NCI-H1417 (cell line): Measurements from ENCODE around the gene RAPGEF3.

Experiments
- DNase-seq, 3 experiments: peaks; one replicate each; lab custom pipeline; 2025; lab: John Stamatoyannopoulos, UW

RAPGEF3 gene

DNA sequence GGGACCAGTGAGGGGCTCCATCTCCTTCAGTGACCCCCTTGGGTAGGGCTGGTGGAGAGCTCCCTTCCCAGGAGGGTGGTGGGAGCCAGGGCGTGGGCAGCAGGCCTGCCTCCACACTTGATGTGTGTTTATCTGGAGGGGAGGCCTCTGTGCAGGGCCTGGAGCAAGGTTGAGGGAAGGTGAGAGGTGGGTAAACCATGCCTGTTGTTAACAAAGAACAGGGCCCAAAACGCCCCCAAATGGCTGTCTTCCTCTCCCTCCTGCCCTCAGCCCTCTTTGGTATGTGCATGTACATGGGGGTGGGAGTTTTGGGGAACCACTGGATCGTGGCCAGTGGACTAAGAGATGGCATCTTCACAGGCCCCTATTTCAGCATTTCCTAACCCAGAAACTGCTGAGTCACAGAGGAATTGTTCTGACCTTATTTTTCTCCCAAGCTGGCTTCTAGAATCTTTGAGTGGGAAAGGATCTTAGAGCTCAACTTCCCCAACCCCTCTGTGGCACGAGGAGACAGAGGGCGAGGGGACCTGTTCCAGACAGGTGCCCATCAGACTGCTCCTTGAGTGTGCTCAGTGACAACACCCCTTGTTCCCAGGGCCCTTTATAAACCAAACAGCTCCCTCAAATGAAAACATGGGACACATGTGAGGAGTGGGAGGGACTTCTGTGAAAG, 17.9 kb upstream of the RAPGEF3 start:
- DNase-seq: no peak

DNA sequence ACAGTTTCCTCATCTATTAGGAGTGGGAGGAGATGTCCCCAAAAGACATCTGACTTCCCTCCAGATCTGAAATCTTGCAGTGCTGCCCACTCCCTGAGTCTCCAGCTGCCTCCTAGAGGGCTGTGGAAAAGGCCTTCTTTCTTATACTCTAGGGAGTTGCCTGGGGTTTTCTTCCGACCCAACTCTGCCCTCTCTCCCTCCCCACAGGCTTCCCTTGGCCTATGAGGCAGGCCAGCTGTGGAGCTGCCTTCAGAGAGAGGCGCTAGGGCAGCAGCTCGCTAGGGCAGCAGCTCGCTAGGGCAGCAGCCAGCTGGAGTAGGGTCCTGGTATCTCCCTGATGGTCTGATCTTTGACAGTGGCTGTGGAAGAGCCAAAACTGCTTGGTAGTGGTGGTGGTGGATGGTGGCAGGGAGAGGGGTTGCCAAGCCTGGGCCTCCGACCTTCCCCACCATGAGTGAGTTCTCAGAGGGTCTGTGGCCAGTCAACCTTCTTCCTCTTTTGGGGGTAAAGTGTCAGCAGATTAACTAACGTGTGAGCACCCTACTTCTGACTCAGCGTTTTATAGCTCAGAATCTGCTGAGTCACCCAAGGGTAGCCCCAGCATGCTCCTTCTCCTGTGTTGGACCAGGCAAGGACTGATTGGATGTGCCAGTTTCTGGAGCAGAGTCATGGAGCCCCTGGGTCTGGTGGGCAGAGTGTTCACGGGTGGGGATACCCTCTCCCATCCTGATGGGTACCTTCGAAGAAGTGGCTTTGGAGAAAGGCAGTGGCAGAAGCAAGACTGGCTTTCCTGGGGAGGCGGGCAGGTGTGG, 16.6 kb upstream of the RAPGEF3 start:
- DNase-seq: no peak

DNA sequence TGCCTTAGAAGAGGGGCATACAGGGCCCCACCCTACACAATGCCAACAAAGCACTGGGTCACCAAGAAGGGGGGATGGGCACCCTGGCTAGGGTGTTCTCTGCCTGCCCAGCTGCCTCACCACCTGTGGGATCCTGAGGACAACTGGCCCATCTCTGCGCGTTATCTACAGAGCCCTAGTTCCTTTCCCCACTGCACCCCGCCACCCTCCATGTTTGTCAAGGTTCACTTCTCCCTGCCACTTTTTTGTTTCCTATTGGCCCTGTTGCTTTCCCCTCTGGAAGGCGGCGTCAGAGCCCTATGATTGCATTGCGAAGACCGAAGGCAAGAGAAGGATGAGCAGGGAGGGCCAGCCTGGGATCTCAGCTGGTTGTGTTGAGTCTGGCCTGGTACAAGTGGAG, 16.0 kb upstream of the RAPGEF3 start:
- no peak for DNase-seq

DNA sequence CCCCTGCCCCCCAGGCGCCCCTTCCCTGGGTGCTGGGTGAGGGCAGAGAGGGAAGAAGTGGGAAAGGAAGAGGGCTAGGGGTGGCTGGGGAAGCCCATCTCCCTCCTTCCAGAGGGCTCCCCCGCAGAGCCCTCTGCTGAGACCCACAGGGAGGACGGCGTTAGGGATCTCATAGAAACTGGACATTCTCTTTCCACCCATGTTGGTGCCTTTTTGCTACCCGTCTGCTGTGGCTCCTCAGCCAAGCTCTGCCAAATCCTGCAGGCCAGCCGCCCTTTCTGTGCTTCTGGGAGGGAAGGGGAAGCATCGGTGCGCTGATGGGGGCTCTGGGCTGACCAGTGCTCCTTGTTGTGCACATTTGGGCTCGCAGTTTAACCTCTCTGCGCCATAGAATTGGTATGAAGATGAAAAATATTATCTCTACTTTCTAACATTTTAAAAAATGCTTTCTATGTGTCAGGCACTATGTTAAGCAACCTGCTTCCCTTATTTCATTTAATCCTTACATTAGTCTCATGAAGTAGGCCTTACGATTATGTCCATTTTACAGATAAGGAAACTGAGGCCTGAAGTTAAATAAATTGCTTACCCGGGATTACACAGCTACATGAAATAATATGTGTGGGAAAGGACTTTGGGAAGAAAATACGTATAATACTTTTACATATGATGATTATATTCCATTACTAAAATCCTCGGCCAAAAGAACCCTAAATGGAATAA, 15.3 kb upstream of the RAPGEF3 start:
- DNase-seq: peak in 1 of 3 experiments; percentile 74

DNA sequence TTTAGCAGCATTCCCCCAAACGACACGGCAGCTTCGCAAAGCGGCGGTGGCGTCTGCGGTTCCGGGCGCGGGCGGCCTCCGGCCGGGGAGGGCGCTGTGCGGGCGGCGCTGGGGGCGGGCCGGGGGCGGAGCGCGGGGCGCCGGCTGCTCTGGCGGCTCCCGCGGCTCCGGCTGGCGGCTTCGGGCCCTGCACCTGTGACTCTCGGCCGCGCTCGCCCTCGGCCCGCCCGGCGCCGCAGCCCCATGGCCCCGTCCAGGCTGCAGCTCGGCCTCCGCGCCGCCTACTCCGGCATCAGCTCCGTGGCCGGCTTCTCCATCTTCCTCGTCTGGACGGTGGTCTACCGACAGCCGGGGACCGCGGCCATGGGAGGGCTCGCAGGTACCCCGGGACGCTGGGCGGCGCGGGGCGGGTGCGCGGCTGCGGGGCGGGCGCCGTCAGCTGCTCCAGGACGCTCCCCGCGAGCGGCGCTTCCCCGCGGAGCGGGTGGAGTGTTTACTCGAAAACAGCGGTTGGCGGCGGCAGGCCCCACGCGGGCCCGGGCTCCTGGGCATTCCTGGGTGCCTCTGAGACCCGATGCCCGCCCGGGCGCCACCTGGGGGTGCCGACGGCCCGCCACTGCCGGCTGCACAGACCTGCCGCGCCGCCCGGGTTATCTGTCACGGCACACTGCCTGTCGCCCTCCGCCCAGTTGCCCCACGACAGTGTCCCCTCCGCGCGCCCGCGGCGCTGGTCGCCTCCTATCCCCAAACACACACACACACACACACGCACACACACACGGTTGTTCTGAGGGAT, 14.6 kb upstream of the RAPGEF3 start, which contains the start of gene SLC48A1:
TSS of gene SLC48A1 (plus strand) at position 177 of the 796 bp plus-strand sequence. CDS start at position 244, 67 bp downstream.
- DNase-seq: peak; percentile 81 to 85 (median 82)

DNA sequence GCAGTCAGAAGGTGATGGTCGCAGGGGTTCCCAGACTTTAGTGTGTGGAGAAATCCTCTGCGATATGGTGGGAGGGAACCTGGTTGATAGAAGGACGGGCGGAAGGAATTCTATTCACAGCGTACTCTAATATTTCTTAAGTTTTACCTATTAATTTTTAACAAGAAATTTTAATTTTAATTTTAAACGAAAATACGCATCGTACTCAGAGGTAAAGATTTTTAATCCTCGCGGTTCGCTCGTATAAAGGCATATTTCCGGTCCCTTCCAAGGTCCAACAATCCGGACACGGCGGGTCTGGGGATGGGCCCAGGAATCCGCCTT, 14.0 kb upstream of the RAPGEF3 start:
- DNase-seq: no peak

DNA sequence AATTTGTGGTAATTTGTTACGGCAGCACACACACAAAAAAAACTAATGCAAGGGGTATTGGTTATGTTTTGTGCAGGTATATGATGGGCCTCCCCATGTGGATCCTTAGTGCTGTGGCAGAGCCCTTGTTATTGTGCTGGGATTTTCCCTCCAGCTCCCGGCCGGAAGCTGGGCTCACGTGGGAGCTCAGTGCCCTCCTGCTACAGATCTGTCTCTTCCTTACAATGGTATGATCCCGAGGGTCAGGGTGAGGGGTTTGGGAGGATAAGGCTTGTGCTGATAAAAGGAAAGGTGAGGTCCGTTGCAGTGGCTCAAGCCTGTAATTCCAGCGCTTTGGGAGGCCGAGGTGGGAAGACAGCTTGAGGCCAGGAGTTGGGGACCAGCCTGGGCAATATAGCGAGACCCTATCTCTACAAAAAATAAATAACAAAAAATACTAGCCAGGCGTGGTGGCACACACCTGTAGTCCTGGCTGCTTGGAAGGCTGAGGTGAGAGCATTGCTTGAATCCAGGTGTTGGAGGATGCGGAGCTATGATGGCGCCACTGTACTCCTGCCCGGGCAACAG, 13.5 kb upstream of the RAPGEF3 start:
- DNase-seq: no peak

DNA sequence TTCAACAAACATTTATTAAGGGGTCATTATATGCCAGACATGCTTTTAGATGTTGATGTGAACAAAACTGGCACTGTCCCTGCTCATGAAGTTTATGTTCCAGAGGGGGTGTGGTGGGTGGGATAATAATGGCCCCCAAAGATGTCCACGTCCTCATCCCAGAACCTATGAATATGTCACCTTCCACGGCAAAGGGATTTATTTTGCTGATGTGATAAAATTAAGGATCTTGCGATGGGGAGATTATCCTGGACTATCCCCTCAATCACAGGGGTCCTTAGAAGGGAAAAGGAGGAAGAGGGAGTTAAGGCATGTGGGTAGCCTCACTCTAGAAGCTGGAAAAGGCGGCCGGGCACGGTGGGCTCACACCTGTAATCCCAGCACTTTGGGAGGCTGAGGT, 12.6 kb upstream of the RAPGEF3 start:
- DNase-seq: no peak

DNA sequence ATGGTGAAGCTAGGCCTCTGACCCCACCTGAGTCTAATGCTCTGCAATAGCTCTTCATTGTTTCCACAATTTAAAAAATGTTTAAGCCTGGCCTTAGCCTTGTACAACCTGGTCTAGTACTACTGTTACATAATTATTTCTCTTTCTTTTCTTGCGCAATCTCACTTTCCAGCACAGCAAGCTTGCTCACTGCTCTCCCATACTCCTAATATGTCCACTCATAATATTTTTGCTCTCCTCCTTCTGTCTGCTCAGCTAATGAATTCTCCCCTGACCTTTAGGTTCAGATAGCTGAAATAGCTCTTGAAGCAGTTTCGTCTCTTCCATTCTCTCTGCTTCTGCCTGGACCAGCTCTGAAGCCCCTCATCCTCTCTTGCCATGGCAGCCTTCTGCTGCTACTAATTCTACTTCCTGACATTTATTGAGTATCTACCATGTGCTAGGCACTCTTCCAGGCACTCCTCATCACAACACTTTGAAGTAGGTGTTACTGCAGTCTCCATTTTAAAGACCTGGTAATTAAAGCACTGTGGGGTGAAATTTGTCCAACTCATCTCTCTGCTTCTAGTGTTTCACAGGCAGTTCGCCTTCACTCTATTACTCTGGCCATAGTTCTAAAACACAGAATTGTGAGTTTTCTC, 11.5 kb upstream of the RAPGEF3 start:
- DNase-seq: no peak

DNA sequence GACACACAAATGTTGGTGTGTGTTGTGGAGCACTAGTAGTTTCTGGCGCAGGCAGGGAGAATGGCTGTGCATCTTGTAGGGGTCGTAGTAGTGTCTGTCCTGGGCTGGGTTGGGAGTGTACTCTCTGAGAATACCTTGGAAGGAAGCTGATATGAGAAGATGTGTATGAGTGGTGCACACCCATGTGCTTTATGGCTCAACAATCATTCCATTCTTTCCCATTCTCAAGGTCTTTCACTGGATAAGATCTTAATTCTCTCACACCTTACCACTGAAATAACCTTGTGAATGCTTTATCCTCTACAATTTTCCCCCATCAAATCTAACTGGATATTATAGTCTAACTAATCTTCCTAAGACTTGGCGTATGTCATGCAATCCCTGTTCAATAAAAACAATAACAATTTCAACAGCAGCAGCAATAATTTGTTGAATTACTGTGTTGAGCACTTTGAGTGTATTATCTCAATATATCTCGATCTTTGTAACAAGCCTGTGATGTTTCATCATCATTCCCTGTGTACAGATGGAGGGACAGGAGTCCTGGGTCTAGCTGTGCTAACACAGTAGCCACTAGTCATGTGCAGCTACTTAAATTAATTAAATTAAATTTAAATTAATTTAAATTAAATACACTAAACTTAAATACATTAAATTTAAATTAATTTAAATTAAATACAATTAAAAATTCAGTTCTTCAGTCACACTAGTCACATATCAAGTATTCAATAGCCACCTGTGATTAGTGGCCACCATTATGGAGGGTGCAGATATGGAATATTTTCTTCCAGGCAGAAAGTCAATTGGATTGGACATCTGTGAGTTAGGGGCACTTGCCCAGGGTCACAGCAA, 10.8 kb upstream of the RAPGEF3 start:
- DNase-seq: no peak

DNA sequence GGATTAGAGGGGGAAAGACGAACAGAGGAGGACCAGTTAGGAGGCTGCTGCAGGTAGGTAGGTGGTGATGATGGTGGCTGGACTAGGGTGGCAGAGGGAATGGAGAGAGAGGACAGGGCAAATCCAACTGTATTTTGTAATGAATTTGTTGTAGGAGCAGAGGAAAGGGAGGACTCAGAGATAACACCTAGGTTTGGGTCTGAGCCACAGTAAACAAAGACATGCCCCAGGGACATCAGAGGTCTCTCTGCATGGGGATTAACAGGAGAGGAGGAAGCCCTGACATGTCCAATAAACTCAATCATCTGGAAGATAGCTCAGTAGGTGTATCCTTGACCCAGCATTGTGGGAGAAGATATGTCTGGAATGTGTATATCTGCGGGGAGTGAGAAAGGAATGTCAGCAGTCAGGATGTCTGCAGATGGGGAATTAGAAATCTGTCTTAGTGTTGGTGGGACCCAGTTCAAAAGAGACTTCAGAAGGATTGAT, 9.7 kb upstream of the RAPGEF3 start:
- peak in 1 of 3 experiments; percentile 16 for DNase-seq

DNA sequence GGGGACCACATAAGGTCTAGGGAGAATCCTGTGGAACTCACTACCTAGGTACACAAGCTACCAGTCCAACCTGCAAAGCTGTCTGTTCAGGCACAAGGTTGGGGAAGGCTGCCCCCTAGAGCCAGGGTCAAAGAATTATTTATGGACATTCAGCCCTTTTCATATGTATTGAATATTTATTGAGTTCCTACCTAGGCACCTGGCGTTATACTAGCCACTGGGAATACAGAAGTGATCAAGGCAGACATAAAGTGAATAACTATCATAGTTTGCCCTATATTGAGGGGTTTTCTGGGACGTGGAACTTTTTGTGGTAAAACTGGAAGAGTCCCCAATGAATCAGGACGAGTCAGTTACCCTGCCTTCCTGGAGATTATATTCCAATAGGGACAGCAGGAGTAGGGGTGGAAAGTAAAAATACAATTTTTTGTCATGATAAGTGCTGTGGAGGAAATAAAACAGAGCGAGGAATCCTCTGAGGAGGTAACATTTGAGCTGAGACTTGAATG, 8.6 kb upstream of the RAPGEF3 start:
- DNase-seq: peak; percentile 34 to 75 (median 40)

DNA sequence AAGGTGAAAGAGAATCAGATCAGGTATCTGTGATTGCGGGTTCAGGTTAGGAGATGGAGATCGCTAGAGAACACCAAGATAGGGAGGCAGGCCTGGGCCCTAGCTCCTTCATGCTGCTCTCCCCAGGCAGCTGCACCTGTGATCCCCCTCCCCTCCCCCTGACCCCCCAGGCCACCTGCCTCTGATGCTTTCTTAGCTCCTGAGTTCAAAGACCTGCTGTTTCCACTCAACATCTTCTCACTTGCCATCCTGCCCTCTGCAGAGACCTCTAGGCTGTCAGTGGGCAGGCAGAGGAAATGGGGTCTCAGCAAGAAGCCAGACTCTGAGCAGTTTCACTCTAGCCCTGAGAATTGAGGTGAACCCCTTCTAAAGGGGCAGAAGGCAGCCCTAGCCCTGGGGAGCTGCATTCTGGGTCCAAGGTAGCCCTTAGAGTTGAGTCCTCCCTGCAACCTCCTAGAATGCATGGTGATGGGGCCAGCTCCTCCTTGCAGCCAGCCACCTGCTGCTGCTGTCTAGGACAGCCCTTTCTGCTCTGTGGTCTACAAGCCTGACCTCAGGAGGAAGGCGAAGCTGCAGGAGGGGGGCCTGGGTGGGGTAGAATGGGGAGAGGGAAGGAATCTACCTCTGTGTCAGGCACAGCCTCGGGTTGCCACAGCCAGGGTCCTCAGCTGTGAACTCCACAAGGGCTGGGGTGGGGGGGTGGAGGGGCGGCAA, 8.0 kb upstream of the RAPGEF3 start:
- no peak for DNase-seq

DNA sequence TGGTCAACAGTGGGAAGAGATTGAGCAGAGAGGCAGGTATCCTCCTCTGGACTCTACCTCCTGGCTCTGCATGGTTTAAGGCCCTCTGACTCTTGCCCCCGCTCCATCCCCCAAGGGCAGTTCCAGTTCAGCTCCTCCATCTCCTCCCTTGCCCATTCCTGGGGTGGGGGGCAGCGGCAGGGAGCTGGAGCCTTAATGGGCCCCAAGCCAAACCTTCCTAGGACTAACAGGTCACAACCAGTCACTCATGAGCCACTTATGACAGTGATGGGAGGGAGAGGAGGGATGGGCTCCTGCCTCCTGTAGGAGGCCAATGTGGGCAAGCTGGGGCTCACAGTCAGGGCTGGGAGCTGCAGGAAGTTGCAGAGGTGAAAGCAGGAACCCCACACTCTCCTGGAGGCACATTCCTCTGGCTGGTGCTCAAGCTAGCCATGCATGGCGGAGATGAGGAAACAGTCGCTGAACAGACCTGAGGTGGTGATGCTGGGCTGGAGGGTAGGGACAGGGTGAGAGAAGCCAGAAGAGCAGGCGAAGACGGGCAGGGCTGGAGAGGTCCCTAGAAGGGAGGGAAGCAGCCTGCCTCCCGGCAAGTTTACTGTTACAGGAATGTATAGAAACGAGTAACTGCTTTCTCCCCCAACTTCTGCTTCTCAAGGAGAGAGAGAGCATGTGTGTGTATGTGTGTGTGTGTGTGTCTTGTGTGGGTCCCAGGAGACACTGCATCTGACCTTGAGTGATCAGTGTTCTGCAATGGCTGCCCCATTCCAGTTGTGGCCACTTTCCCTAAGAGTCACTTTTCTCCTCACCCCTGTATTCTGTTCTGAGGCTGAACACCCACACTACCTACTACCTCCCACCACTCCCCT, 5.0 kb upstream of the RAPGEF3 start:
- DNase-seq: no peak

DNA sequence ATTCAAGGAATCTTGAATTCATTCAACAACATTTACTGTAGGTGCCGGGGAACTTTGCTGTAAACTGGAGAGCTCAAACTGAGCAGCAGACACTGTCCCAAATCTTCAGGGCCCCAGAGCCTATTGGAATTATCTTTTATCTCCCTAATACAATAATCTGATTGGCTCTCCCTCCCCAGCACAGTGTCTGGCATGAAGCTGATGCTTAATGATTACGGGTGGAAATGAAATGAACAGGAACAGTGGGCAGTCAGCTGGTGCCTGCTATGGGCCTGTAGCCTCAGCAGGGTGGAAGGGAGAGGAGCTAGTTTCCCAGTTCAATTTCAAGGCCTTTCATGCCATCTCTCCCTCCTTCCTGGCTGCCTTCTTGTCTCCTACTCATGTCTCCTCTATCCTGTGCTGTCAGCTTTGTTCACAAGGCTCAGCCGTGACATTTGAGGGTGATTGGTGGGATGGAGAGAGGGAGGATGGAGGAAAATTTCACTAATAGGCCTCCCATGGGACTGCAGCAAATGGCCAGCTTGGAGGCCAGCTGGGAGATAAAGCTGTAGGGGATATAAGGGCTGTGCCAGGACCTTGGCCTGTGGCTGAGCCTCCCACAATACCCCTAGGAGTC, 4.3 kb upstream of the RAPGEF3 start:
- DNase-seq: no peak

DNA sequence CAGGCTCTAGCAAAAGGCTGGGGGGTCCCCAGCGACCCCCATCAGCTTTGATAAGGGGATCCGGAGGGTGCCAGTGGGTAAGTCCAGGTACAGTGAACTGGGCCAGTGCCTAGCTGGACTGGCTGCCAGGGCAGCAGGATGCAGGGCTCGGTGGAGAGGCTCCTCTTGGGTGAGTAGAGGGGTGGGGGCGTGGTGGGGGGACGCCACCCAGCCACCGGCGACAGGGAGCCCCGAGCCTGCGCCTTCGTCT, 171 bp downstream of the RAPGEF3 start:
- DNase-seq: no peak

DNA sequence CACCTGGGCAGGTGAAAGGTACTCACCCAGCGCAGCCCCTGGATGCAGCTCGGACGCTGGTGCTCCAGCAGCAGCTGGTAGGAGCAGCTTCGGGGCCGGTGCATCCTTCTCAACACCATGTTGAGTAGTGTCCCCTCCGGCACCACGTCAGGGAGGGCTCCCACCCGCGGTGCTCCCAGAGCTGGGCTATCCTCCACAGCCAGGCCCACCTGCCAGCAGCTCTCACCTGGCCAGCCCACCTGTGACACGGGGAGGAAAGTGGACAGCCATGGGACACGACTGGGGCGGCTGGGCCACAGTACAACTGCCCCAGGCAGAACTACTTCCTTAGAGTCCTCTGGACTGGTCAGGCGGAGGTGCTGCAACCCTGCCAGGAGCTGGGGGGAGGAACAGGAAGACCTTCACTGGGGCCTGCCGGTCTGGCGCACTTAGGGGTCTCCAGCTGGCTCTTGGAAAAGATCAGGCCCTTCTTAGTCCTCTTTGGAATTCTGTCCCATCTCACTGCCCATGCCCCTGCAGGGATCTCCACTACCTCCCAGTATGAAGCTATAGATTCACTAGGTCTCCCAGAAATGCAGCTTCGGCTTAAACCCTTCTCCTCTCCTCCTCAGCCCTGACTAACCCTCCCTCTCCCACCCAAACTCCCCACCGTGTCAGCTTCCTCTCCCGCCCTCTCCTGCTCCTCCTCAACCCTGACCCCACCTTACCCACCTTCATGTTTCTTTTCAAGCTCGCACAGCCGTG, 668 bp downstream of the RAPGEF3 start:
- no peak for DNase-seq
